ENCODE results near the gene SMYD4. TPM values are rescaled to one million over a fixed set of nuclear protein-coding genes. Genes with fewer than 3 reads are reported as not detected.

SMYD4 gene, protein sequence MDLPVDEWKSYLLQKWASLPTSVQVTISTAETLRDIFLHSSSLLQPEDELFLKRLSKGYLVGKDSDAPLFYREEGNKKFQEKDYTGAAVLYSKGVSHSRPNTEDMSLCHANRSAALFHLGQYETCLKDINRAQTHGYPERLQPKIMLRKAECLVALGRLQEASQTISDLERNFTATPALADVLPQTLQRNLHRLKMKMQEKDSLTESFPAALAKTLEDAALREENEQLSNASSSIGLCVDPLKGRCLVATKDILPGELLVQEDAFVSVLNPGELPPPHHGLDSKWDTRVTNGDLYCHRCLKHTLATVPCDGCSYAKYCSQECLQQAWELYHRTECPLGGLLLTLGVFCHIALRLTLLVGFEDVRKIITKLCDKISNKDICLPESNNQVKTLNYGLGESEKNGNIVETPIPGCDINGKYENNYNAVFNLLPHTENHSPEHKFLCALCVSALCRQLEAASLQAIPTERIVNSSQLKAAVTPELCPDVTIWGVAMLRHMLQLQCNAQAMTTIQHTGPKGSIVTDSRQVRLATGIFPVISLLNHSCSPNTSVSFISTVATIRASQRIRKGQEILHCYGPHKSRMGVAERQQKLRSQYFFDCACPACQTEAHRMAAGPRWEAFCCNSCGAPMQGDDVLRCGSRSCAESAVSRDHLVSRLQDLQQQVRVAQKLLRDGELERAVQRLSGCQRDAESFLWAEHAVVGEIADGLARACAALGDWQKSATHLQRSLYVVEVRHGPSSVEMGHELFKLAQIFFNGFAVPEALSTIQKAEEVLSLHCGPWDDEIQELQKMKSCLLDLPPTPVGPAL
- 9.6 and 10.1 TPM in 2 replicates for total RNA-seq (2014; rRNA removed; shearing (Covaris generic))

DNA sequence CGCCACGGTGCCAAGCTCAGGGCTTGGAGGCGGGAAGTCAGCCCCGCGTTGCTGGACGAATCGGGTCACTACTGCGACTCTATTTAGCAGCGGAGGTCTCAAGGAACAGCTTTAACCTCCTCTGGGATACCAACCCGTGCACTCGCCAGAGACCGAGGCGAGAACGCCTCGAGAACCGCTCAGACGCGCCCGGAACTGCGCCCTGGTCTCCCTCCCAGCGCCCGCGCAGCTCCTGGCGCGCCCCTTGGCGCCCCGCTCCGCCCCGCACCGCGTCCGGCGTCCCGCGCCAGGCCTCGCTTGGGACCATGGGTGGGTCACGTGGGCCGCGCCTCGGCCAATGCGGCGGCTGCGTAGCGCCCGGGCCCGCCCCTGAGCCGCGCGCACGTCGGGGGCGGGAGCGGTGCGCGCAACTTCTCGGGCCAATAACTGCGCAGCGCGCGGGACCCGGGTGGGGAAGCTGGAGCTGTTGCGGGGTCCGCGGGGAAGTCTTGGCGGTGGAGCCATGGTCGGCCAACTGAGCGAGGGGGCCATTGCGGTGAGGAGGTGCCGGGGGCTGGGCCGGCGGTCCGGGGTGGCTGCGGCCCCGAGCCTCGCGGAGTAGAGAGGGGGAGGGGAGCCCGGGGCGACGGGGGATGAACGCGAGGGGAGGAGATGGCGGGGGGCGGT lies at the start of gene SMYD4, which contains the start of gene RPA1:
TSS of gene SMYD4 (minus strand) at position 311 of the 666 bp plus-strand sequence. CDS start 1,908 bp downstream, outside the sequence.
TSS of gene RPA1 (plus strand) at position 414 of the 666 bp plus-strand sequence. CDS start at position 503, 89 bp downstream.
- Histone ChIP-seq H3K27ac (peak within 1 kb of the TSS; percentile 42; the same call in 1 of the 2 replicates), H3K4me3 (peak within 1 kb of the TSS; percentile 88), H3K27me3 (no peaks in the 10 kb centered on the region), H3K4me1 (no peaks in the 10 kb centered on the region), H3K9me3 (replicated peaks) (no peaks in the 10 kb centered on the region), H3K36me3 (peaks cover 3% of the 10 kb centered on the region; the same call in 1 of the 2 replicates)
- peak; percentile 69 to 81 for DNase-seq

DNA sequence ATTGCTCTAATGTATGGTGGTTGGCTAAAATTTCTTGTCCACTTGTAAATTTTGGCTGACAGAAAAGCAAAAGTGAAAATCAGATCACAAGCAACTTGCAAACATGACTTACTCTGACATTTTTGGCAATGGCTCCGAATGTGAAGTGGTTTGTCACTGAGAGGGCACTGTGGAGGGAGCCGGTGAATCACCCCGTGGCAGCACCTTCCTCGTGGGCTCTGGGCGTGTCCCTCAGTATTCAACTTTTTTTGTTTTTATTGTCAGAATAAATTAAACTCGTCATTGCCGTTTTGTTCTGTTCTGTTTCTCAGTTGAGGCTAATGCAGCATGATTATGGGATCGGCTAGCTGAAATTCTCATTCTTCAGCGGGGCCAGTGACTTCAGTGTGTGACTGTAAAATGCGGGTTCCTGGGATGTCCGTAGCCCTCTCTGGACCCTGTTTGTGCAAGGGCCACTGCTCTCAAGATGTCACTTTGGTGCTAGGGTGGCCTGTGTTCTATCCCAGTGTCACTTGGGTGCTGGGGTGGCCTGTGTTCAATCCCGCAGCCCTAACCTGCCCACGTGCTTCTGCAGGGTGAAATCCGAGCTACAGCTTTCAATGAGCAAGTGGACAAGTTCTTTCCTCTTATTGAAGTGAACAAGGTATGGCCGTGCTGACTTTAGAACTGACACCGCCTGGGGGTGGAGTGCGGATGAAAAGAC lies 48.9 kb upstream of the SMYD4 start:
- DNase-seq, result no peak
- Histone ChIP-seq H3K9me3 (replicated peaks) (no peaks in the 10 kb centered on the region), H3K27me3 (no peaks in the 10 kb centered on the region), H3K4me1 (no peaks in the 10 kb centered on the region), H3K4me3 (no peak overlapping the region), H3K36me3 (peaks cover 11% of the 10 kb centered on the region), H3K27ac (no peak overlapping the region)

DNA sequence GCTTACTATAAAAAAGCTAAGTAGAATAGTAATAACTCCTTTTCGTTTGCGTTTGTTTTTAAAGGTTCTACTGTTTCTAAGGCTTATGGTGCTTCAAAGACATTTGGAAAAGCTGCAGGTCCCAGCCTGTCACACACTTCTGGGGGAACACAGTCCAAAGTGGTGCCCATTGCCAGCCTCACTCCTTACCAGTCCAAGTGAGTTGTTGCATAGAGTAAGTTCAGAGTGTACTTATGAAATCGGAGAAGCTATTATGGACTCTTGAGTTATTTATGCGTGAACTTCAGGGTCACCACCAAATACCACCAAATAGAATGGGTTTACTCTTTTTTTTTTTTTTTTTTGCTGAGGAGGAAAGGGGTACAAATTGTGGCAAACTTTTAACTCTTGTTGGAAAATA lies 45.9 kb upstream of the SMYD4 start:
- Histone ChIP-seq H3K27me3 (no peaks in the 10 kb centered on the region), H3K9me3 (replicated peaks) (no peaks in the 10 kb centered on the region), H3K4me1 (no peaks in the 10 kb centered on the region), H3K27ac (no peak overlapping the region), H3K4me3 (no peak overlapping the region), H3K36me3 (peaks cover 8% of the 10 kb centered on the region; the same call in 1 of the 2 replicates)
- DNase-seq, result no peak

DNA sequence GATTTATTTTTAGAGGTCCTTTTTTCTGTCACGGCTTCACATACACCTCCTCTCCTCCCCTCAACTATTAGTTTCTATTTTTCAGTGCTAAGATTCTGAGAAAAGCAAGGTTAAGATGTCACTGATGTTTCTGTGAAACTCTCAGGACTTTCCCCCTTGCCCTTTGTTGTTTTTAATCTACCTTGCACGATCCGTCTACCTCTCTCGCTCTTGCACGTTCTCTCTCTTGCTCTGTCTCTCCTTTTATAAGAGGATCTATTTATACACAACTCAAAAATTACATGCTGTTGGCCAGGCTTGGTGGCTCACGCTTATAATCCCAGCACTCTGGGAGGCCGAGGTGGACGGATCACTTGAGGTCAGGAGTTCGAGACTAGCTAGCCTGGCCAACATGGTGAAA lies 43.7 kb upstream of the SMYD4 start:
- Histone ChIP-seq H3K27me3 (no peaks in the 10 kb centered on the region), H3K4me1 (no peaks in the 10 kb centered on the region), H3K27ac (no peak overlapping the region), H3K4me3 (no peak overlapping the region), H3K36me3 (peaks cover 8% of the 10 kb centered on the region; the same call in 1 of the 2 replicates), H3K9me3 (replicated peaks) (no peaks in the 10 kb centered on the region)
- DNase-seq, result no peak

DNA sequence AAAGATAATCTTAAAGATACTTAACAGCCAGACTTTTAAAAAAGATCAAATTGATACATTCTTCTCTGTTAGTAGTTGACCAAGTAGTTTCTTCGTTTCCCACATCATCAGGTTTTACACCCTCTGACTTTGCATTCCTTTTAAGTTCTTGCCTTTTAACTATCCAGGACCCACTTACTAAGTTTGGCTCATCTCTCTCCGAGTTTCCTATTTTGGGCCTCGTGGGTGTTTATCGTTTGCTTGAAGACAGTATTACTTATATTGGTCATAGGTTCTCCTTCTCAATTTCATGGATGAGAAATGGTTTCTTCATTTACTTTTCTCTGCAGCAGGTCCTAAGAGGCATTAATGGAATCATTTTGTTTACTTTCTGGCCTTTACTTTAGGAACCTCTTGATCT lies 43.3 kb upstream of the SMYD4 start:
- no peak overlapping the region for H3K4me3 ChIP-seq
- H3K27me3 ChIP-seq, result no peaks in the 10 kb centered on the region
- DNase-seq, result no peak
- H3K9me3 ChIP-seq (replicated peaks), result no peaks in the 10 kb centered on the region
- no peaks in the 10 kb centered on the region for H3K4me1 ChIP-seq
- peaks cover 8% of the 10 kb centered on the region; the same call in 1 of the 2 replicates for H3K36me3 ChIP-seq
- no peak overlapping the region for H3K27ac ChIP-seq

DNA sequence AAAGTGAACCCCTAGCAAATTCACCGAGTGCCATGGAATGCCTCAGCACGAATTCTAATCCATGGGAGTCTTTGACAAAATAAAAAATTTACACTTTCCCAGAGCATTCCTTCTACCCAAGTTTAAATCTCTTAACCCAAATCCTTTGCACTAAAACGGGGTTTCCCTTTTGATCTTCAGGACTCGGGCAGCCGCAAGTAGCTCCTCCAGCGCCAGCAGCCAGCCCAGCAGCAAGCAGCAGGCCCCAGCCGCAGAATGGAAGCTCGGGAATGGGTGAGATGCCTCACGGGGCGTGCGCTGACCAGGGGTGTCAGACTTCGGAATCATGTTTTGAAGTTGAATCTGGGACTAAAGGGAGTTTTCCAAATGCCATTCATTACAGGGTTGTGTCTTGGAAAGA lies 42.6 kb upstream of the SMYD4 start:
- H3K4me1 ChIP-seq, result no peaks in the 10 kb centered on the region

DNA sequence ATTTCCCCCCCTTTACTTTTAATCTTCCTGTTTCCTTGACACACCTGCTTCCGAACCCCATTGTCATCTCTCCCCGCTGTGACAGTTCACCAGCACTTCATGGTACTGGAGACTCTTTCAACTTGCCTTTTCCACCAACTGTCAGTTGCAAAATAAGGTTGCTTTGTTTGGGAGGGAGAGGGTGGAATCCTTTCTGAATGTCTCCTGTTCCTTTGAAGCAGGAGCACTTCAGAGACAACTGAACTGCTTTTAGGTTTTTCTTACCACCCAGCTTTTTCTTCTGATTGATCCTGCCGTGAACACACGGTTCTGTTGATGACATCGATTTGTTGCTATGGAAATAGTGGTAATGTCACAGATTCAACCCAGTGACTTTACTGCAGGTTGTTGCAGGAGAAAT lies 42.1 kb upstream of the SMYD4 start:
- DNase-seq, result no peak
- Histone ChIP-seq H3K27me3 (no peaks in the 10 kb centered on the region), H3K4me1 (no peaks in the 10 kb centered on the region), H3K9me3 (replicated peaks) (no peaks in the 10 kb centered on the region), H3K4me3 (no peak overlapping the region), H3K36me3 (peaks cover 2% of the 10 kb centered on the region; the same call in 1 of the 2 replicates), H3K27ac (no peak overlapping the region)

More for the DNA sequence above, 42.6 kb upstream of the SMYD4 start:
- DNase-seq, result no peak
- H3K27ac ChIP-seq, result no peak overlapping the region
- no peak overlapping the region for H3K4me3 ChIP-seq
- H3K9me3 ChIP-seq (replicated peaks), result no peaks in the 10 kb centered on the region
- H3K27me3 ChIP-seq, result no peaks in the 10 kb centered on the region
- H3K36me3 ChIP-seq, result peaks cover 2% of the 10 kb centered on the region; the same call in 1 of the 2 replicates

DNA sequence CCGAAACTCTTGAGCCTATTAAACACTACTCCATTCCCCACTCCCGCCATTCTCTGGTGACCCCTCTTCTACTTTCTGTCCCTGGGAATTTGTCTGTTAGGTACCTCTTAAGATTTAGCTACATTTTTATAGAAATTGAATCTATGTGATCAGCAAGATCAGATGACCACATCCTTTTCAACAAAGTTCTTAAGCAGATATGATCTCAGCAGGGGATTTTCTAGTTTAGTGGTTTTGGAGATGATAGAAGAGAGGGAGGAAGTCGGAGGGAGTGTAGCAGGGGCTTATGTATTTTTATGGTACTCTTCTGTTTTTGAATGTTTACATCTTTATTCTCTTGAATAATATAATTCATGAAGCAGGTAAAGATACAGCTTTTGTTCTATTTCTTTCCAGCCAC lies 40.9 kb upstream of the SMYD4 start:
- Histone ChIP-seq H3K36me3 (peaks cover 2% of the 10 kb centered on the region; the same call in 1 of the 2 replicates), H3K27ac (no peak overlapping the region), H3K27me3 (no peaks in the 10 kb centered on the region), H3K4me1 (no peaks in the 10 kb centered on the region), H3K4me3 (no peak overlapping the region), H3K9me3 (replicated peaks) (no peaks in the 10 kb centered on the region)
- DNase-seq, result no peak

DNA sequence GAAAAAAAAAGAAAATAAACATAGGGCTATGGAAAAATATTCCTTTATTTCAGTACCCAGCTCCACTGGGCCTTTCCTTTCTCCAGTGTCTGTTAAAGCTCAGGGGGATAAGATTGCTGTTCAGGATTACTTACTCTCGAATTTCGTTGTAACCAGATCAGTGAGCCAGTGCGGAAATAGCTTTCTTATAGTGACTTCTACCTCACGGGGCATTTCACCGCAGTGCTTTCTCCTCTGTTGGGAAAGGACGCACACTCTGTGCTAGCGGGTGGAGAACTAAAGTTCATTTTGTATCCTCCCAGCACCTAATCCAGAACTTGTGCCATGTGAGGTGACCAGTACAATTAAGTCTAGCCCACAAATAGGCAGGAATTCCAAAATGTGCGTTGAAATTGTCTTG lies 38.4 kb upstream of the SMYD4 start:
- no peak for DNase-seq

DNA sequence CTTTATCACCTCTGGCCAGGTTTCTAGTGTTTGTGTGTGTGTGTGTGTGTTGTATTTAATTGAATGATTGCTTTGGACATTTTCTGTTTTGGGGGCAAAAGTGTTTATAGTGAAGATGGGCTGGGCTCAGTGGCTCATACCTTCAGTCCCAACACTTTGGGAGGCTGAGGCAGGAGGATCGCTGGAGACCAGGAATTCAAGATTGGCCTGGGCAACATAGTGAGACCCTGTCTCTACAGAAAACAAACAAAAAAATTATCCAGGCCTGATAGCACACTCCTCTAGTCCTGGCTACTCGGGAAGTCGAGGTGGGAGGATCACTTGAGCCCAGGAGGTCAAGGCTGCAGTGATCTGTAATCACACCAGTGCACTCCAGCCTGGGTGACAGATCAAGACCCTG lies 37.6 kb upstream of the SMYD4 start:
- Histone ChIP-seq H3K27me3 (no peaks in the 10 kb centered on the region), H3K4me1 (no peaks in the 10 kb centered on the region), H3K9me3 (replicated peaks) (no peaks in the 10 kb centered on the region), H3K27ac (no peak overlapping the region), H3K36me3 (no peaks in the 10 kb centered on the region), H3K4me3 (no peak overlapping the region)
- no peak for DNase-seq

More for the DNA sequence above, 38.4 kb upstream of the SMYD4 start:
- no peak overlapping the region for H3K27ac ChIP-seq
- H3K36me3 ChIP-seq, result peaks cover 1% of the 10 kb centered on the region; the same call in 1 of the 2 replicates
- H3K9me3 ChIP-seq (replicated peaks), result no peaks in the 10 kb centered on the region
- H3K4me1 ChIP-seq, result no peaks in the 10 kb centered on the region
- H3K4me3 ChIP-seq, result no peak overlapping the region
- H3K27me3 ChIP-seq, result no peaks in the 10 kb centered on the region

DNA sequence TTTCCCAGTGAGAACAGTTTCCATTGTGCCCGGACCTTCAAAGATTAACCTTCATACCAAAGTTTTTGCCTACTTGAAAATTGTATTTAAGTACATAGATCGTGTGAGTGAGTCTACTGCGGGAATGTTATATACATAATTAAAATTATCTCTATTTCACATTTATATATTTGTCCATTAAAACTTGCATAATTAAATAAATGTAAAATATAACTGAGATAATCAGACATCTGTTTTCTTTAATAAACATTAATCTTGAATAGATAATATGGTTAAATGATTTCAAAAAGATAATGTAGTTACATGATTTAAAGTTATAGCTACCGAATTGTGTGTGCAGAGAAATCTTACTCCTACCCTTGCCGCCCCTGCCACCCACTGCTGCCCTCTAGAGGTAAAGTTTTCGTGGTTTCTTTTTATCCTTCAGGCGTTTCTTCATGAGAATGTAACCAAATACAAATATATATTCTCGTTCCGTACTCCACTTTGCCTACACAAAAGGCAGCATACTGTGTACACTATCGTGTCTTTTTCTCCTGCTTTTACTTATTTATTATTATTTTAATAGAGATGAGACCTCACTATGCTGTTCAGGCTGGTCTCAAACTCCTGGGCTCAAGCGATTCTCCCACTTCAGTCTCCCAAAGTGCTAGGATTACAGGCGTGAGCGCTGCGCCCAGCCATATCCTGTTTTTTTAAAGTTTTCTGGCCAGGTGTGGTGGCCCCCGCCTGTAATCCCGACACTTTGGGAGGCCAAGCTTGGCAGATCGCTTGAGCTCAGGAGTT lies 35.7 kb upstream of the SMYD4 start:
- Histone ChIP-seq H3K4me3 (no peak overlapping the region), H3K4me1 (no peaks in the 10 kb centered on the region), H3K27me3 (no peaks in the 10 kb centered on the region), H3K9me3 (replicated peaks) (no peaks in the 10 kb centered on the region), H3K36me3 (no peaks in the 10 kb centered on the region), H3K27ac (no peak overlapping the region)
- peak; percentile 33 to 62 for DNase-seq

DNA sequence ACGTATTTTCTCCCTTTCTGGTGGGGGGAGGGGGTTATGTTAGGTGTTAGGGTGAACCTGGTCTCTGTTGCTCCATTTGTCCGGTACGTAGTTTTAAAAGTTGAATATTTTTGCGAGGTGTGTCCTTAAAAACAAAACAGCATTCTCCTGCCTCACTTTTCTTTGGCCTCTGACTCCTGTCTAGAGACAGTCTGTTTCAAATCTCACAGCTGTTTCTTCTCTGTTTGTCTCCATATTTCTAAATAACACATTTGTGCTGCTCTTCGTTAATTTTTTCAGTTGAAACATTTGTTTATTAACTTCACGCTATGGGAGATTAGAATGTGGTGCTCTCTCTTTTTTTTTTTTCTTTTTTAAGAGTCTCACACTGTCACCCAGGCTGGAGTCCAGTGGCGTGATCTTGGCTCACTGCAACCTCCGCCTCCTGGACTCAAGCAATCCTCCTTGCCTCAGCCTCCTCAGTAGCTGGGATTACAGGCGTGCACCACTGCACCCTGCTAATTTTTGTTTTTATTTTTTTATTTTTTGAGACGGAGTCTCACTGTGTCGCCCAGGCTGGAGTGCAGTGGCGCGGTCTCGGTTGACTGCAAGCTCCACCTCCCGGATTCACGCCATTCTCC lies 31.8 kb upstream of the SMYD4 start:
- DNase-seq, result no peak
- H3K4me1 ChIP-seq, result no peaks in the 10 kb centered on the region
- H3K27me3 ChIP-seq, result no peaks in the 10 kb centered on the region
- no peak overlapping the region for H3K4me3 ChIP-seq
- H3K27ac ChIP-seq, result no peak overlapping the region
- no peaks in the 10 kb centered on the region for H3K9me3 ChIP-seq (replicated peaks)
- no peaks in the 10 kb centered on the region for H3K36me3 ChIP-seq

DNA sequence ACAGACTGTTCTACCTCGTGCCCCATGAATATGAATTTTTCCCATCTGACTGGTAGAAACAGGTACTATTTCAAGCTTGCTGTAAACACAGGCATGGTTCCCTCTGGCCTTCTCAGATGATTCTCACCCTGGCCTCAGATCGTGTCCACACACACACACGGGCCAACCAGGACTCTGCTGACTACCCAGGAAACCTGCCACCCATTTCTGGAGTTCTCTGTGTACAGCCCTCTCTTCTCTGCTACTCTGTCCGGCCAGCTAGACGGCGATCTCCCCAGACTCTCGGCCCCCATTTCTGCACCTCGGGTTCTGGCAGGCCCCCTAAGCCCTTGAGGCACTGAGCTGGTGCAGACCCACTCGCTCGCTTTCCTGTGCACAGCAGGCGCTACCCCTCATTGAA lies 31.3 kb upstream of the SMYD4 start:
- H3K27me3 ChIP-seq, result no peaks in the 10 kb centered on the region
- no peaks in the 10 kb centered on the region for H3K9me3 ChIP-seq (replicated peaks)
- H3K27ac ChIP-seq, result no peak overlapping the region
- H3K36me3 ChIP-seq, result no peaks in the 10 kb centered on the region
- H3K4me3 ChIP-seq, result no peak overlapping the region
- H3K4me1 ChIP-seq, result no peaks in the 10 kb centered on the region
- no peak for DNase-seq

Measured in SJCRH30 (cell line).